Astrocyte of the cerebellum (primary cell): ENCODE results near the gene DMRT2.

Experiments
- DNase-seq: peaks from one replicate; pipeline ENCODE4 v3.0.0-alpha.2; 2011; ENCODE audit warnings: low read depth
- H3K4me3 ChIP-seq: 2 replicates; pipeline ENCODE4 v1.5.1; 2011; ENCODE audit warnings: mild to moderate bottlenecking, low read depth, low read length, moderate library complexity
- CTCF ChIP-seq: IDR thresholded peaks from 2 replicates; pipeline ENCODE4 v1.5.1; 2012; ENCODE audit warnings: low read length, low read depth, moderate library complexity, mild to moderate bottlenecking; ENCODE audit errors: missing control alignments
- in situ Hi-C: cut with HindIII; loops from 2 replicates; pipeline ENCODE4 v1.10.0; 2017; ENCODE audit warnings: low sequenced_read_pairs

Gene DMRT2

GRCh38 chr9:1057910-1058309, 7.8 kb downstream of the DMRT2 start:
- no peak for TF ChIP-seq CTCF
- no peak for DNase-seq
- in situ Hi-C loops, result no loop called here
- H3K4me3 ChIP-seq, result no peak overlapping the region

GRCh38 chr9:1058826-1059487, 8.8 kb downstream of the DMRT2 start:
- TF ChIP-seq CTCF, result no peak
- H3K4me3 ChIP-seq, result no peak overlapping the region
- in situ Hi-C loops, result no loop called here
- DNase-seq, result no peak

- in situ Hi-C loops, result no loop called here
- DNase-seq, result no peak
- TF ChIP-seq CTCF, result no peak
Observed at GRCh38 chr9:1065130-1065529, 15.0 kb downstream of the DMRT2 start.

GRCh38 chr9:1070692-1071091, 20.5 kb downstream of the DMRT2 start:
- H3K4me3 ChIP-seq, result no peak overlapping the region
- in situ Hi-C loops, result no loop called here
- no peak for DNase-seq
- TF ChIP-seq CTCF, result no peak

More at GRCh38 chr9:1065130-1065529, 15.0 kb downstream of the DMRT2 start:
- H3K4me3 ChIP-seq, result no peak overlapping the region

- H3K4me3 ChIP-seq, result no peak overlapping the region
- no peak for TF ChIP-seq CTCF
- in situ Hi-C loops, result no loop called here
- DNase-seq, result no peak
Observed at GRCh38 chr9:1071730-1072129, 21.6 kb downstream of the DMRT2 start.

- H3K4me3 ChIP-seq, result no peak overlapping the region
- DNase-seq, result no peak
- TF ChIP-seq CTCF, result no peak
- in situ Hi-C loops, result no loop called here
Observed at GRCh38 chr9:1073497-1073896, 23.3 kb downstream of the DMRT2 start.
